ACHN (cell line): ENCODE measurements around the gene RNASE12.

Experiments used
- DNase-seq: peaks from one replicate; pipeline ENCODE4 v3.0.0-alpha.2; 2015
- in situ Hi-C: cut with HindIII; loops from 2 replicates; pipeline ENCODE4 v1.10.0; 2017; ENCODE audit warnings: low sequenced_read_pairs, low pct_ligation_motif_present, low pct_unique_long_range_greater_than_20kb

Gene RNASE12

DNA sequence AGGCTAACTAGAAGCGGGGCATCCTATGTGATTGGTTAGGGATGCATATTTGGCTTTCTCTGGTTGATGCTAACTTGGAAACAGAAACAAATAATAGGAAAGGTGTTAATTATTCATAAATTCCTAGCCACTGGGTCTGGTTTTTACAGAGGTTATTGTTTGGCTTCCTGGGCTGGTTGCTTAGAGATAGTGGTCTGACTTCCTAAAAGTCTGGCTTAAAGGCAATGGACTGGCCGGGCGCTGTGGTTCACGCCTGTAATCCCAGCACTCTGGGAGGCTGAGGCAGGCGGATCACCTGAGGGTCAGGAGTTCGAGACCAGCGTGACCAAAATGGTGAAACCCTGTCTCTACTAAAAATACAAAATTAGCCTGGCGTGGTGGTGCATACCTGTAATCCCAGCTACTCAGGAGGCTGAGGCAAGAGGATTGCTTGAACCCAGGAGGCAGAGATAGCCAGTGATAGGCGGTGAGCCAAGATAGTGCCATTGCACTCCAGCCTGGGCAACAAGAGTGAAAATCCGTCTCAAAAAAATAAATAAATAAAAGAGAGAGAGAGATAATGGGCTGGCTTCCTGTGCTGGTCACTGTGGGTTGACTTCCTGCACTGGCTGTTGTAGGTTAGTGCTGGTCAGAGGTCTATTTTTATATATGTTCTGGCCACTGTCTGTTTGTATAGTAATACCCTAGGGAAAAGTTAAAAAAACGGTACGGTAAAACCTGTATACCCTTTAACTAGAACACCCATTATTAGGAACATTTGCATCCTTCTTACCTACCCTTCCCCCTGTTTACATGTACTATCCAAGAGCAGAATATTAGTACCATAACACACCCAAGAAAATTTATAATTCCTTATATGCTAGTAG lies 26.2 kb upstream of the RNASE12 start:
- in situ Hi-C loops = no loop called here

DNA sequence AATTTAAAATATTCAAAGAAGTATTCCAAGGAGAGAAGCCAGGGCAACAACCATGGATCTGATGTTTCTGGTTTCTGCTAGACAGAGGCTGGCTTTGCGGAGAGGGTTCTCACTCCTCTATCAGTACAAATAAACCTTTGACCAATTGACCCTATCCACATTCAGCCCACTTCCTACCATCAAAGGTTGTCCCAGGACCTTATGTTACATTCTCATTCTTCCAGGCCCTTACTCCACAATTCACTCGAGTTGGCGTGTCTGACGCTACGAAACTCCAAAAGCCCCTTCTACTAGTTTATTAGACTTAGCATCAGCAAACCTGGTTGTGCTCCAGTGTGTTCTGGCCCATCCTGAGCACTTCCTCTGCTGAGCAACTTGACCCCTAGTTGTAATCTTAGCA lies 24.8 kb upstream of the RNASE12 start:
- in situ Hi-C loops = no loop called here
- no peak for DNase-seq

More for the DNA sequence above, 26.2 kb upstream of the RNASE12 start:
- no peak for DNase-seq

DNA sequence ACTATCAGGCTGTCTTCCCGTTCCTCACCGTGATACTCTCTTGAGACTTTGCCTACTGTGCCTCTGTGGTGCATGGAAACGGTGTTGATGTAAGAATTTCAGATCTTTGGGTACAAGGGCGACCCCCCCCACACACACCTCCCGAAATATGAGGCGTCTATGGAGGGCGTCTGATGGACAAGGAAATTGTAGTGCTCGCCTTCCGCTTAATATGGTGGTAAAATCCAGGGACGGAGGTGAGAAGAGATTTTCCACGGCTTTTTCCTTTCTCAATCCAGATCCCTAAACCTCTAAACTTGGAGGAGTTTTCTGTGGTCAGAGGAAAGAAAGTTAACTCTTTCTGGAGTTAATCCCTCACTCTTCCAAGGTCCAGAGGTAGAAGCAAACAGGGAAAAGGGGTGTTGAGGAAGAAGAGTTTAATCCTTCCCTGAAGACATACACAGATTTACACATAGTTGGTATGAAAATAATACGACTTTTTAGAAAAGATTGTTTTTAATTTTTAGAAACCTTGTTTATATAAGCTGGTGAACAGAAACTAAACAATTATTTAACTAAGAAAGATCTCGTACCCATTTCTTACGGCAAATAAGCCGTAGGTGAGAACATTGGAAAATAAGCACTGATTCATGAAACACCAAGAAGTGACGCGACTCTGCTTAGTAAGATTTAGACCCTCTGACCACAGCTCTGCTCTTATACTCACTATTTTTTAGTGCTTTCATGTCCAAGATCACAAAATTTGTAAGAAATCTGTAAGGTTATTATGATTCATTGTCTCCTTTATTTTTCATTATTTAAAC lies 23.1 kb upstream of the RNASE12 start:
- DNase-seq = peak; percentile 25
- in situ Hi-C loops = no loop called here

DNA sequence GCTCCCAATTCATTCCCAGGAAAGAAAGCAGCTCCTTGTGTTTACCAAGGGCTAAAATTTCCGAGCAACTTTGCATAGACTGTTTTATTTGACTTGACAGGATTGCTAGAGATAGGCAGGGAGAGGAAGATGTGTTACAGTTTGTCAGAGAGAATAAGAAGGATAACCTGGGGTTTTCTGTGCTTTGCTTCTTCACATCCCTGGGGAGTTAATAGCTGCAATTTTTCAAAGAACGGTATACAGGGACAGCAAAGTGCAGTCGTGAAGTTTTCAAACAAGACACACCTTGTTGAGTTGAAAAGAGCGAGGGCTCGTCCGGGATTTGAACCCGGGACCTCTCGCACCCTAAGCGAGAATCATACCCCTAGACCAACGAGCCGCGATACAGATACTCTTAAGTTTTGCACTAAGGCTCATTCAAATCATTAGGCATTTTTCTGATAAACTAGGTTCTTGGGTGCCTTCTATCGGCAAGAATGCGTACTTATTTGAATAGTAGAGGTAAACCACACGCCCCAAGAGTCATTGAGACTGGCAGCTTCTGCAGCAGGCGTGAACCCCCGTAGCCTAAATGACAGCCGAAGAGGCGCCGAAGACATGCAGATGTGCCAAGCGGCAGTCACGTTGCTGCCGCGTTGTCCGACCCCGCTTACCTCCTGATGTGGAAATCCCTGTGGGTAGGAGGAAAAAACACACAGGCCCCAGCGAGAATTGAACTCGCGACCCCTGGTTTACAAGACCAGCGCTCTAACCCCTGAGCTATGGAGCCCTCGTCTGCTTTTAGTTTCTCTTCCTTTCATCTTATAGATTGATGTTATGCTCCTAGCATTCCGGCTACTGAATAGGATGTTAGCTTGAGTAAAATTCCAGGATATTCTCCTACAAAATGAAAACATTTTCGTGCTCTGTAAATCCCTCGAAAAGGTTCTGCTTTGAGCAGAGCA lies 22.2 kb upstream of the RNASE12 start:
- in situ Hi-C loops = no loop called here
- DNase-seq = peak; percentile 95

DNA sequence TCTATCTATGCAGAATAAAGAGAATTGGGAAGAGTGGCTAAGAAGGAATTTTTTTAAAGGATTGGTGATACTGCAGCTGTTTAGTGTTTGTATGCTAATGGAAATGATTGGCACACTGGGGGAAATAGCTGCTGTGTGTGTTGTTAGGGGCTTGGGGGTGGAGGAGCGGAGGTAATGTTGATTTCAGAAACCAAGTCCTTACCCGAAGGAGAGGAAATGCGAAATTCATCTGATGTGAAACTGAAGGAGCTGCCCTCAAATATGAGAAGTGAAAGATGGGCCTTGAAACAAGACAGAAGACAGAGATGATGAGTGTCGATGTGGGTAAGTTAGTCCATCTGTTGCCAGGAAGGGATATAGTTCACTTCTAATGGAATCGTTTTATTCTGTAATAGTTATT lies 21.2 kb upstream of the RNASE12 start:
- no peak for DNase-seq
- in situ Hi-C loops = no loop called here

DNA sequence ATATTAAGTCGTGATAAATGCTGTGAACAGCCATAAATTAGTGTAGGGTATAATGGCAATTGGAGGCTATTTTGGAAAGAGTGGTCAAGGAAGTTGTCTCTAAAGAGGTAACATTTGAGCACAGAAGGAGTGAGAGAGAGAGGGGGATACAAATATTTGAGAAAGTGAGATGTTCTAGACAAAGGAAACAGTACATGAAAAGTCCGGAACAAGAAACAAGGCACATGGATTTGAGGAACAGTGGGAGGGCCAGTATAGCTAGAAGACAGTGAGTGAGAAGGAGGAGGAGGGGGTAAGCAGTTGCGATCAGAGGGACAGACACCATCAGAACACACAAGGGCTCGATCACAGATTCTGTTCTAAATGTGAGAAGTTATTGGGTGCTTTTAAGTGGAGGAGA lies 20.1 kb upstream of the RNASE12 start:
- in situ Hi-C loops = no loop called here

DNA sequence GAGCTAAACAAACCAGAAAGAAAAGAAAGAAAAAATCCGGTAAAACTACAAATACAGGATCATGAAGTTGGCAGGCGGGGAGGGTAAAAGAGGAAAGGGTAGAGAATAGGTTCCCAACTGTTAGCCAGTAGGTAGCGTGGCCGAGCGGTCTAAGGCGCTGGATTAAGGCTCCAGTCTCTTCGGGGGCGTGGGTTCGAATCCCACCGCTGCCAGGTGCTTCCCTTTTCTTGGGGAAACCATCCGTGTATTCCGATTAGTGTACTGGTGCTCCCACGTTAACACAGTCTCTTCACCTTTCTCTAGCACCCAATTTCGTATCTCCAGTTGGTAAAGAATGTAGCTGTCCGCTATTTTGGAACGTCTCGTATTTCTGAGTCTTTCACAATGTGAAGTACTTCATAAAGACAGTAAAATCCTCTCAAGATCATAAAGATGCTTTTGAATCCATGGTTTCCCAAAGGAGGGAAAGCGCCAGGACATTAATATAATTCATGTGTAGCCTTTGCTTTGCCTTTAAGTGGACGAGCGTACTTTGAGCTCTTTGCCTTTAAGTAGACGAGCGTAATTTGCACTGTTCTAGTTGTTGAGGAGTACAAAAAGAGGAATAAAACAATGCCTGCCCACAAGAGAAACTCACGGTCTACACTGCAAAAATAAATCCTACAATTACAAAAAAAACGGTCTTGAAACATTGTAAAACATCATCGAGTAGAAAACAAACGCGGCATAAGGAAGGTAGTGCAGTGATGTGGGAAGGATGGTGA lies 19.0 kb upstream of the RNASE12 start:
- in situ Hi-C loops = no loop called here
- DNase-seq = peak; percentile 67

More for the DNA sequence above, 20.1 kb upstream of the RNASE12 start:
- no peak for DNase-seq

DNA sequence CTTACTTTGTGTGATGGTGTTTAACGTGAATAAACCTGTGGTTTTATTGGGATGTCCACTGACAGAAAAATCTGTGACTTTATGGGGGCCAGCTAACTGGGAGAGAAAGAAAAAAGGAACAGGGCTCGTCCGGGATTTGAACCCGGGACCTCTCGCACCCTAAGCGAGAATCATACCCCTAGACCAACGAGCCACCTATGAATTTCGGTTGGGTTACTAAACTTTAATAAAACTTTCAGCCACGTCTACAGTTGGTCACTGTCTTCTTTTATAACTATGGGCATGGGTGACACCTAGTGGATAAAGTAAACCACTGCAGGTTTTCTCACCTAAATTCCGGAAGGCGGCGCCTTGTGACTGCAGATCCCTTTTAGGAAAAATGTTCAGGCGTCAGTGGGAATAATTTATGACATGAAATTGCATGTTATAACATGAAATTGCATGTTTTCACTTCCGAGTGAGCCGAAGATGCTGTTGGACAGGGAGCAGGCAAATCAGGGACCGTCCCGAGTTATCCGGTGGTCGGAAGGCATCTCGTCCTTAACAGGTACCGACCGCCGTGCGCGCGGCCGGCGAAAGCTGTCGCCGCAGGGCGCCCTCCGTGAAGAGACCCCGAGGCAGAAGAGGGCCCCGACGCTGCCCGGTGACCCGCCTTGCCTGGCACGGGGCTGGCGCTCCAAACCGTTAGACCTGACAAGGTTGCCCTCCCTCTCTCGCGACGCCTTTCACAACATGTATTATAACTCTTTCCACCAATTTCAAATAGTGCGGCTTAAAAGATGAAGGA lies 18.2 kb upstream of the RNASE12 start:
- peak; percentile 86 for DNase-seq
- in situ Hi-C loops = no loop called here

DNA sequence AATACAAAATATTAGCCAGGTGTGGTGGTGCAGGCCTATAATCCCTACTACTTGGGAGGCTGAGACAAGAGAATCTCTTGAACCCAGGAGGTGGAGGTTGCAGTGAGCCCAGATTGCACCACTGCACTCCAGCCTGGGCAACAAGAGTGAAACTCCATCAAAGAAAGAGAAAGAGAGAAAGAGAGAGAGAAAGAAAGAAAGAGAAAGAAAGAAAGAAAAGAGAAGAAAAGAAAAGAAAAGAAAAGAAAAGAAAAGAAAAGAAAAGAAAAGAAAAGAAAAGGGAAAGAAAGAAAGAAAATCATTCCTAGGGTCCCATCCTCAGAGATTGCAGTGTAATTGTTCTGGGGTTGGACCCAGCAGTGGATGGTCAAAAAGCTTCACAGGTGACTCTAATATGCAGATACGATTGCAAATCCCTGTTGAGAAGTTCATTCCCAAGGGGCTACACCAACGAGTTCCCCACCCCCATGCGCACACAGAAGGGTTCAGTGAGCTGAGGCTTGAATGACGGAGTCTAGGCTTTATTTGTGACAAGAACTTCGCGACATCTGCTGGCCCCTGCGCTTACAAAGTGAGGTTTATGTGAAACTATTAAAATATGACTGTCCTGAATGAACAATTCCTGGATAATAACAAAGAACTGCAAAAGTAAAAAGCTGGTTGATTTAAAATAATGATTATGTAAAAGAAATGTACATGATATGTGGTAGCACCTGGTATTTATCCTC lies 17.4 kb upstream of the RNASE12 start:
- in situ Hi-C loops = no loop called here
- DNase-seq = no peak

DNA sequence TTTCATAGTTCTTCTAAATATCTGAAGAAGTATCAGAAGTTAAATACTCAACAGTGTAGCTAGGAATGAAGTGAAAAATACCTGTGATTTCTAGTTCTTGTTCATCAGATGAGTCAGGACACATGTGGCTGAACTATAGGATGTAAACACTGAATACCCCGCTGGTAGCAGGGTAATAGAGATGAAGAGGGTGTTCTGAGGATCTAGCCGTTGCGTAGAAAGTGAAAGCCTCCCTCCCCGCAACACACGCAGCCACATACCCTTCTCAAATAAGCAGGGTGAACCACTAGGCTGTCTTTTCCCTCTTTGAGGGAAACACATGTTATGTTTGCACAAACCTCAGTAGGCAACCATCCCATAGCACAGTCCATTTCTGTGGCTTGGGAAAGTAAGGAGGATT lies 16.4 kb upstream of the RNASE12 start:
- in situ Hi-C loops = no loop called here
- DNase-seq = no peak

DNA sequence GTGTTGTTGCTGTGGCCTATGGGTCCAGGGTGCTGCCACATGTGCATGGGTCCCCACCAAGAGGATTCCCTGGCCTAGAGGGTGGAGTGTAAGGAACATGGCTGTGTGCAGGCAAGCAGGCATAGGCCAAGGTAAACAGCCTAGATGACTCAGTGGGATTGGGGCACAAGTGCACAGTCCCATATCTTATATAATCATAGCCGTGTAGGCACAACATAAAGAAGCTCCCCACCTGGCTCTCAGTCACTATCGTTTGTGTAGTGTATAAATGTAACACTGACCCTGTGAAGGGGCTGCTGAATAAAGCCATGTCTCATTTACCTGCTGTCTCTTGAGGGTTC lies 15.7 kb upstream of the RNASE12 start:
- no peak for DNase-seq
- in situ Hi-C loops = no loop called here

DNA sequence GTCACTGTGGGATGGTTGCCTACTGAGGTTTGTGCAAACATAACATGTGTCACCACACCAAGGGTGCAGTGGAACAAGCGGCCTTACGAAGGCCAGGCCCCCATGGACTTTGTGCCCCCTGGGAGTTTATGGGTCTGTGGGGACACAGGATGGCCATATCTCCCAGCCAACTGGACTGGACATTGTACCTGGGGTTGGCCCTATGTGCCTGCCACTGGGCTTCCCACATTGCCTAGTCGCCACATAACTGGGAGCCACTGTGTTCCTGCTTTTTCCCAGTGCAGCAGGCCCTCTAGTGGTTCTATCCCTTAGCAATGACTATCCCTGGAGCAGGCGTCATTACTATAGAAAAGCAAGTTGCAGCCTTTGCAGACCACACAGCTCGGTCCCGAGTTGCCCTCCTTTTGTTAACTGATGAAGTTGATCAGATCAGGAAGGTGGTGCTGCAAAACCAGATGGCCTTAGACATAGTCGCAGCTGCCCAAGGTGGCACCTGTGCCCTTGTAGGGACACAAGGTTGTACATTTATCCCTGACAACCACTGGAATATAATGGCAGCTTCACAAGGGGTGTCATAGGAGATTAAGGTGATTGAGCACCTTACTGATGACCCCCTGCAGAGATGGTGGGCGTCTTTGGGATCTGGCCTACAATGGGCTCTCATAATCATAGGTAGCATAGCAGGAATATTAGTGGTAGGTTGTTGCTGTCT lies 15.2 kb upstream of the RNASE12 start:
- peak; percentile 41 for DNase-seq

DNA sequence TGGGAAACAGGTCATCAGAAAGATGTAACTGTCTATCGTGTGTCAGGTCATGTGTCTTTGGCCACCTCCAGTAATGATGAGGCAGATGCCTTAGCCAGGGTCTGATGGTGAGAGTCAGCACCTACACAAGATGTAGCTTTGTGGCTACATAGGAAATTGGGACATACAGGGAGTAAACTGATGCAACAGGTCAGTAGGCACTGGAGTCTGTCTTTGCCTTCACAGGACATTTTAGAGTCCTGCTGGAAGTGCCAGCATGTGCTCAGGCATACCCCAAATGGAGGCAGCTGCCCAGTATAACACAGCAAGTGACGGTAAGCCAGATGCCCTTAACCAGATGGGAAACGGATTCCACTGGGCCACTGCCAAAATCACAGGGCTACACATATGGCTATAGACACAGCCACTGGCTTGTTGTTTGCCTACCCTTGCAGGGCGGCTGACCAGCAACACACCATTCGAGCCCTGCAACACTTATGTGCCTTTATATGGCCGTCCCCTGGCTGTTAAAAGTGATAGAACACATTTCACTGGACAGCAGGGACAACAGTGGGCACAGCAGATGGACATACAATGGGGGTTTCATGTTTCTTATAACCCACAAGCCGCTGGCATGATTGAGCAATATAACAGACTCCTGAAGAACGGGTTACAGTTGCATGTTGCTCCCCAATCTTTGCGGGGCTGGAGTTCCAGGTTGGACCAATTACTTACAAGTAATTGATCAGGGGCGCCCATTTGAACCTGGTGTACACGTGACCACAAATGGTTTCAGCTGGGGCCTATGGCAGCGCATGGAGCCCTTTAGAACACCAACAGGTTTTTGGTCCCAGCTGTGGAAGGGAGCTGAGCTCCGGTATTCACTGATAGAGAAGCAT lies 12.9 kb upstream of the RNASE12 start:
- in situ Hi-C loops = no loop called here
- no peak for DNase-seq

More for the DNA sequence above, 15.2 kb upstream of the RNASE12 start:
- in situ Hi-C loops = no loop called here

DNA sequence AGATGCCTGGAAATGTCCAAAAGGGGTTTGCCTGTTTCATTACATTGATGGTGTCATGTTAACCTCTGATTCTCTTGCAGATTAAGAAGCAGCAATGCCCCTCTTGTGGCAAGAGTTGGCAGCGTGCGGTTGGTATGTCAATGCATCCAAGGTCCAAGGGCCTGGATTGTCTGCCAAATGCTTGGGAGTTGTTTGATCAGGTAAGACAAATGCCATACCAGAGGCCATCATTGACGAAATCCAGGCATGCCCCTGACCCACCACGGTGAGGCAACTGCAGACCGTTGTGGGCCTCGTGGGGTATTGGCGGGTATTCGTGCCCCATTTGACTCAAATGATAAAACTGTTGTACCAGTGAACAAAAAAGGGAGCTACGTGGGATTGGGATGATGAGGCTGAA lies 11.4 kb upstream of the RNASE12 start:
- no peak for DNase-seq
- in situ Hi-C loops = no loop called here

DNA sequence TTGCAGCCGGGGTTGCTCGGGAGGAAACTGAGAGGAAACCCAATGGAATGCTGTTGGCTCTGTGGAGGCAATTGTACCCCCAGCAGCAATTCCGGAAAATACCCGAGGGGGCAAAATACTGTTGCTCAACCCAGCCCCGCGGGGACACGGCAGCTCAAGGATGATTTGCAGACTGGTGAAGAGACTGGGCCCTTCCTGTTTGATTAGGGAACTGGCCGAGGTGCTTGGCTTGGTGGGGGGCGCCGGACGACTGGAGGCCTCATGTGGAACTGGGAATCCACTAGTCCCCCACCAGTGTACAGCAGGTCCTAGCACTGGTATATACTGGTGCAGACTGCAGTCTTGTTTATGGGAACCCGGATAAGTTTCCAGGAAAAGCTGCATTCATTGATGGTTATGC lies 10.3 kb upstream of the RNASE12 start:
- in situ Hi-C loops = no loop called here
- DNase-seq = no peak
